H4 (cell line): ENCODE data around the gene GALNTL6. TPM values are rescaled to one million over a fixed set of nuclear protein-coding genes. Genes with fewer than 3 reads are reported as not detected.

Experiments
- DNase-seq: peaks from one replicate; pipeline ENCODE4 v3.0.0-alpha.2; 2015; ENCODE audit warnings: low spot score
- total RNA-seq: library from RNA; depleted of rRNA; stranded (reverse); fragments of >200 nt; shearing (Covaris generic); gene quantifications from 2 replicates; pipeline ENCODE4 v1.2.3, GENCODE V29; 2014

GALNTL6 gene
- total RNA-seq, 1 experiment from 2014 or later, result not detected

GRCh38 chr4:172982151-172982590, 1169.0 kb downstream of the GALNTL6 start:
- DNase-seq, result peak; percentile 84

GRCh38 chr4:172983014-172983413, 1169.8 kb downstream of the GALNTL6 start:
- no peak for DNase-seq

- no peak for DNase-seq
These were observed 1170.4 kb downstream of the GALNTL6 start for GRCh38 chr4:172983631-172984030.

- DNase-seq, result peak; percentile 67
These were observed 1172.3 kb downstream of the GALNTL6 start for GRCh38 chr4:172985552-172985951.

- DNase-seq, result no peak
These were observed 1172.9 kb downstream of the GALNTL6 start for GRCh38 chr4:172986114-172986513.

- no peak for DNase-seq
These were observed 1177.0 kb downstream of the GALNTL6 start for GRCh38 chr4:172989984-172990820.

- no peak for DNase-seq
These were observed 1179.6 kb downstream of the GALNTL6 start for GRCh38 chr4:172992648-172993378.

- DNase-seq, result no peak
These were observed 1182.0 kb downstream of the GALNTL6 start for GRCh38 chr4:172995161-172995560.

- DNase-seq, result no peak
These were observed 1182.5 kb downstream of the GALNTL6 start for GRCh38 chr4:172995704-172996103.

GRCh38 chr4:172996571-172997216, 1183.5 kb downstream of the GALNTL6 start:
- DNase-seq, result peak; percentile 69

- no peak for DNase-seq
These were observed 1184.0 kb downstream of the GALNTL6 start for GRCh38 chr4:172997217-172997609.

- no peak for DNase-seq
These were observed 1184.7 kb downstream of the GALNTL6 start for GRCh38 chr4:172997856-172998255.

- peak; percentile 63 for DNase-seq
These were observed 1185.6 kb downstream of the GALNTL6 start for GRCh38 chr4:172998527-172999469.

GRCh38 chr4:173001571-173001970, 1188.4 kb downstream of the GALNTL6 start:
- DNase-seq, result peak; percentile 75

GRCh38 chr4:173002830-173003561, 1189.8 kb downstream of the GALNTL6 start:
- no peak for DNase-seq

GRCh38 chr4:173005912-173006633, 1192.9 kb downstream of the GALNTL6 start:
- no peak for DNase-seq

- DNase-seq, result no peak
These were observed 1195.2 kb downstream of the GALNTL6 start for GRCh38 chr4:173008436-173008835.

- DNase-seq, result peak; percentile 66
These were observed 1196.1 kb downstream of the GALNTL6 start for GRCh38 chr4:173009129-173009823.

GRCh38 chr4:173012608-173013007, 1199.4 kb downstream of the GALNTL6 start:
- no peak for DNase-seq
